GM13976 (cell line): ENCODE results near the gene CNTFR.
A peak's percentile ranks its signal among the peaks of the same experiment; 100 is the strongest.

Experiments
- DNase-seq: peaks from one replicate; pipeline ENCODE4 v3.0.0; 2012; ENCODE audit warnings: low spot score
- in situ Hi-C: fragments of 300-500 bp; cut with MboI; formaldehyde crosslinking; loops from one replicate; pipeline ENCODE4 v1.12.0; 2022; ENCODE audit warnings: low sequenced_read_pairs, mixed read lengths, inconsistent platforms; ENCODE audit not compliant: unreplicated experiment
- TF ChIP-seq, protein P1 (sequence below): IDR thresholded peaks from 2 replicates; pipeline ENCODE4 v1.5.1; 2012; ENCODE audit warnings: borderline replicate concordance, mild to moderate bottlenecking; ENCODE audit not compliant: insufficient read depth; ENCODE audit errors: extremely low read depth, missing control alignments, control extremely low read depth

Gene CNTFR

DNA sequence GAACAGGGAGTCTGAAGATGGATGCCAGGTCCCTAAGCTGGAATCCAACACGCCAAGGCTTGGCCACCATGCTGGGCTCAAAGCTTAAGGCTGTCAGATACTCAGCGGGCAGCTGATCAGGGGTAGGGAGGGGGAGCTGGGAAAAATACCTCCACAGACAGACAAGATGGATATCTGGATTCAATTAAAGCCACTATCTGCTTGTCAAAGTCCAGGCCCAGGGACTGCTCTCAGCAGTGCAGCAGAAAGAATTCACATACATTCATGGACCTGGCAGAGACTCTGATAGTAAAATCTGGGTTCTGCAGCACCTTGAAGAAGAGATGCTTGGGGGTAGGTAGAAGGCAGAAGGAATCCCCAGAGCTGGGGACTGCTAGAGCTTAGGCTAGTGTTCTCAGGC is 25.6 kb upstream of the CNTFR start:
- in situ Hi-C loops = no loop called here
- TF ChIP-seq, protein P1, sequence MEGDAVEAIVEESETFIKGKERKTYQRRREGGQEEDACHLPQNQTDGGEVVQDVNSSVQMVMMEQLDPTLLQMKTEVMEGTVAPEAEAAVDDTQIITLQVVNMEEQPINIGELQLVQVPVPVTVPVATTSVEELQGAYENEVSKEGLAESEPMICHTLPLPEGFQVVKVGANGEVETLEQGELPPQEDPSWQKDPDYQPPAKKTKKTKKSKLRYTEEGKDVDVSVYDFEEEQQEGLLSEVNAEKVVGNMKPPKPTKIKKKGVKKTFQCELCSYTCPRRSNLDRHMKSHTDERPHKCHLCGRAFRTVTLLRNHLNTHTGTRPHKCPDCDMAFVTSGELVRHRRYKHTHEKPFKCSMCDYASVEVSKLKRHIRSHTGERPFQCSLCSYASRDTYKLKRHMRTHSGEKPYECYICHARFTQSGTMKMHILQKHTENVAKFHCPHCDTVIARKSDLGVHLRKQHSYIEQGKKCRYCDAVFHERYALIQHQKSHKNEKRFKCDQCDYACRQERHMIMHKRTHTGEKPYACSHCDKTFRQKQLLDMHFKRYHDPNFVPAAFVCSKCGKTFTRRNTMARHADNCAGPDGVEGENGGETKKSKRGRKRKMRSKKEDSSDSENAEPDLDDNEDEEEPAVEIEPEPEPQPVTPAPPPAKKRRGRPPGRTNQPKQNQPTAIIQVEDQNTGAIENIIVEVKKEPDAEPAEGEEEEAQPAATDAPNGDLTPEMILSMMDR = no peak
- no peak for DNase-seq

DNA sequence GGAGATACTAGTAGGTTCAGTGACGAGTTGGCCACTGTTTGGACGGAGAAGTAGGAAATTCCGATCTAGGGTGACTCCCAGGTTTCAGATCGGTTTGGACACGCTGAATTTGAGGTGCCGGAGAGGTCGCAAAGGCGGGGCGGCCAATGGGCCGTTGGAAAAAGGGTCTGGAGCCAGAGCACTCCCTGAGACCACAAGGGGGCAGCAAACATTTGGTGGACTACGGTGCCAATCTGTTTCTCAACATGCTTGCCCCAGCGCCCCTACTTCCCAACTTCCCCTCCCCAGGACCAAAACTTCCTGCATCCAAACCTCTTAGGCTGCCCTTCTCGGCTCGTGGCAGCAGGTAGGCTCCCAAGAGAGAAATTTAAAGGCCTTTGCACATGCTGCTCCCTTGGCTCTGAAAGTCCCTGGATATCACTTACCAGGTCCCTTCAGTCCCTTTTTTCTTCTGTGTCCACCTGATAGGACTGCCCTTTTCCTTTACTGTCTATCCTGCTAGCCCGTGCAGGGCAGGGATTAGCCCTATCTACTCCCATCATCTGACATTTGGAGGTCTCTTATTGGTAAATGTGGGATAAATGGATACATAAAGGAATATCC is 23.4 kb upstream of the CNTFR start:
- TF ChIP-seq, protein P1 = peak; percentile 81
- peak; percentile 80 for DNase-seq
- in situ Hi-C loops = no loop called here

DNA sequence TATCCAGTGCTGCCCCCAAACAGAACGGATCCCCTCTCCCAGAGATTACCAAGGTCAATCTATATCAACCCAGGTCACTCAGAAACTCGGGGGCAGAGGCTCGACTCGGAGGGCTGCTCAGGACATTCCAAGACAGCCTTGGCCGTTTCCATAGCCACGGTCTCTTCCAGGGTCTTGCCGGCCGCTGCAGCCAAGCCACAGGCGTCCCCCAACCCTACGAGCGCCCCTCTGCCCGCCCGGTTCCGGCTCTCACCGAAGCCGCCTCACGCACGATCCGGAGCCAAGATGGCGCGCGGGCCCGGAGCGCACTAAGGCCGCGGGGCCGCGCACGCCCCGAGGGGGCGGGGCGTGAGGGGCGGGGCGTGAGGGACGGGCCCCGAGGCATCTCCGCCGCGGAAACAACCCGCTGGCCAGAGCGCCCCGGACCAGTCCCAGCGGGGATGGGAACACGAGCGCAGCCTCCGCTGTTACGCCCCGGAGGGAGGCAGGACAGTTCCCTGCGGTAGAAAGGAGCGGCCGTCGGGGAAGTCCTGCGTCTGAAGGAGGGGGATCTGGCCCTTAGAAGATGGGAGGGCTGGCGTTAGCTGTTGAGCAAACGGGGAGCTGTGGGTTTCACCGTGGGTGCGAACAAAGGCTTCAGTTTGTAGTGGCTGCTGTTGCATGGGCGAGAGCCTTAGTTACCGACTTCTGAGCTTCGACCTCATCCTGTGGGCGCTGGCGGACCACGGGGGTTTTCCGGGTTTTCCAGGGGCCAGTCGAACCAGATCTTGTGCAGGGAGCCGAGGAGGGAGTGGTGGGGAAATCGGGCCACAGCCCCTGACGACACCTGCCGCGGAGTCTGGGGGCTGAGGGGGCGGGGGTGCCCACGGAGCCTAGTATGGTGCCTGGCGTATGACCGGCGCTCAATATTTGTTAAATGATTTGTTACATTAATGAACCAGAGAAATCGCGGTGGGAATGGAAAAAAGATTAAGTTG is 22.6 kb upstream of the CNTFR start, which contains the start of gene RPP25L:
TSS of gene RPP25L (minus strand) at position 287 of the 977 bp plus-strand sequence. CDS start 801 bp downstream, outside the sequence.
- in situ Hi-C loops = no loop called here
- peak; percentile 97 for DNase-seq
- TF ChIP-seq, protein P1 = no peak

DNA sequence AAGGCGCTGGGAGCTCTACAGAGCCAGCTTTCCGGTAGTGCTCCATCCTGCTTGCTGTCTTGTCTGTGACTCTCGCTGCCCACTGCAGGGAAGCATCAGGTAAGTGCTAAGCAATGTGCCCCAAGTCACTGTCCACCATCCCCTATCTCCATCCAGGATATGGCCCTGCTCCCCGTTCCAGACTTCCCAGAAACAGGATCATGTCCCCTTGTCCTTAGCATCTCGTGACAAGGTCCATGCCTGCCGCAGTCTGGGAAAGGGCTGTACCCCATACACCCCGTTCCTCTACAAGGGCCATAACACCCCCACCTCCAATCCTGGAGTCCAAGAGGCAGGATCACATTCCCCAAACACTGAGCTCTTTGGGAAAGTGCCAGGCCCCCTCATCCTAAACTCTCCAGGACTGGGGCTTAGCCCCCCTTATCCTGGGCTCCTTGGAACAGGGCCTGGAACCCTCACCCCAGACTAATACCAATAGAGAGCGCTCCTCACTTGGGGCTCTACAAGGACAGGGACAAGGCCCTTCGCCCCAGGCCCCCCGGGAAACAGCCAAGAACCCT is 21.8 kb upstream of the CNTFR start:
- in situ Hi-C loops = no loop called here
- TF ChIP-seq, protein P1 = no peak
- no peak for DNase-seq

DNA sequence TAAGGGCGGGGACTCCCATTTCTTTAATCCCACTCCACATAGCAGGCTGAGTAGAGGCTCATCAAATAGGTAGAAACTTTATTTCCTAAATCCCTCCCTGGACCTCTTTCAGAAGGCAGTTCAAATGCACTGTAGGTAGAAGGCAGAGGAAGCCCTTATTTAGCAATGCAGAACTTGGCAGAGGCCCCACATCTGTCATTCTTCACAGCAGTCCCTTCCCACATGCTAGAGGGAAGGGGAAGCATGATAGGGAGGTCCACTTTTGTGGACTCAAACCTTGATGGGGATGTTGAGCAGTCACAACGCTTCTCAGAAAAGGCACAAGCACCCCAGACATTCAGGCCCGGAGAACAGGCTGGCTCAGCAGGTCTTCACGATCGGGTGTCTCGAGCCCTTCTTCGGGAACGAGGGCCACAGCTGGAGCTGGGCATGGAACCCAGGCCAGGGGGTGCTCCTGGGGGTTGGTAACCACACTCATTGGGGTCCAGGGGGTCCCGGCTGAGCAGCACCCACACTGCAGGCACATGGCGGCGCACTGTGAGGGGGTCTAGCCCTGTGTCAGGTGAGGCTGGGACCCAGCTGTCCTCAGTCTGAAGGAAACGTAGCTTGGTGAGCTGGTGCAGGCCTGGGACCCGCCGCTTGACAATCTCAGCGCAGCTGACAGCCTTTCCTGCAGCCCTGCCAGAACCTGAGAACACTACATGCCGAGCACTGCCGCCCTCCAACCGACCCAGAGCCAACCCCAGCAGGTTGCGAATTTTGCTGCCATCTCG is 21.1 kb upstream of the CNTFR start:
- in situ Hi-C loops = no loop called here
- DNase-seq = no peak
- TF ChIP-seq, protein P1 = no peak

DNA sequence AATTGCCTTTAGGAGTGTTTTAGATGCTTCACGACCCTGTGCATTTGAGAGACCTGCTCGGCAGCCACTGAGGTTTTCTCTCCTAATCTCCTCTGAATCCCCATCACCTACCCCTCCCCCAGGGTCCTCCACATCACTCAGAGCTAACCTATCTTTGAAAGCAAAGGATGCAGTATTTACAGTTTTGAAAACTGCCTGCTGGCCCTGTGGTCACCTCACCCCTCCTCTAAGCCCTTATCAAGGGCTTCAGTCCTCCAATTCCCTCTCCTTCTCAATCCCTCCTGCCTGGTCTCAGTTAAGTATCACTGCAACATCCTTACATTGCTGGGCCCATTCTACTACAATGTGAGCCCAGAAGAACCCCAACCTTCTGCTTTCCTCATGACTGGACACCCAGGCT is 17.8 kb upstream of the CNTFR start:
- no peak for DNase-seq
- TF ChIP-seq, protein P1 = no peak
- in situ Hi-C loops = loop anchor here (10.0 kb wide), 2 partner anchors 173 to 203 kb away; no protein-coding TSS in a partner anchor
